Neural progenitor cell (in vitro differentiated cells): ENCODE measurements around the gene FAM118B. TPM values are rescaled to one million over a fixed set of nuclear protein-coding genes. Genes with fewer than 3 reads are reported as not detected.
A peak's percentile ranks its signal among the peaks of the same experiment; 100 is the strongest.

Experiments
- DNase-seq: peaks from one replicate; pipeline ENCODE4 v3.0.0-alpha.2; 2016; ENCODE audit warnings: low spot score
- H2AFZ ChIP-seq: fragments of 200-600 bp; sonication (generic); replicated peaks from 2 replicates; pipeline ENCODE4 v1.6.1; 2016; ENCODE audit warnings: antibody characterized with exemption
- H3F3A ChIP-seq: fragments of 200-600 bp; sonication (generic); 2 replicates; pipeline ENCODE4 v1.6.1; 2016; ENCODE audit warnings: antibody characterized with exemption, low read depth
- H3K27ac ChIP-seq: fragments of 200-600 bp; sonication (generic); 2 replicates; pipeline ENCODE4 v1.5.1; 2016; ENCODE audit warnings: mild to moderate bottlenecking
- H3K27me3 ChIP-seq: fragments of 200-600 bp; sonication (generic); 2 replicates; pipeline ENCODE4 v1.6.1; 2016; ENCODE audit warnings: mild to moderate bottlenecking, moderate library complexity
- H3K36me3 ChIP-seq: fragments of 200-600 bp; sonication (generic); 2 replicates; pipeline ENCODE4 v1.5.1; 2016
- H3K4me1 ChIP-seq: fragments of 200-600 bp; sonication (generic); 2 replicates; pipeline ENCODE4 v1.6.1; 2016; ENCODE audit warnings: mixed run types
- H3K4me2 ChIP-seq: fragments of 200-600 bp; sonication (generic); 2 replicates; pipeline ENCODE4 v1.6.1; 2016
- H3K4me3 ChIP-seq: fragments of 200-600 bp; sonication (generic); 2 replicates; pipeline ENCODE4 v1.5.1; 2016
- H3K79me2 ChIP-seq: fragments of 200-600 bp; sonication (generic); 2 replicates; pipeline ENCODE4 v1.6.1; 2016; ENCODE audit warnings: low read depth
- H3K9ac ChIP-seq: fragments of 200-600 bp; sonication (generic); 2 replicates; pipeline ENCODE4 v1.6.1; 2016
- H3K9me3 ChIP-seq: fragments of 200-600 bp; sonication (generic); 2 replicates; pipeline ENCODE4 v1.5.1; 2016; ENCODE audit warnings: low read depth
- H4K20me1 ChIP-seq: fragments of 200-600 bp; sonication (generic); 2 replicates; pipeline ENCODE4 v1.6.1; 2016; ENCODE audit warnings: low read depth
- H3K27ac Mint-ChIP-seq: 3 replicates; pipeline ENCODE4 v1.8.0; 2021; ENCODE audit warnings: mixed read lengths
- H3K27me3 Mint-ChIP-seq: 2 replicates; pipeline ENCODE4 v1.8.0; 2022; ENCODE audit warnings: low read depth, mild to moderate bottlenecking, inconsistent platforms, moderate library complexity, mixed read lengths; ENCODE audit not compliant: insufficient read depth
- H3K36me3 Mint-ChIP-seq: 3 replicates; pipeline ENCODE4 v1.8.0; 2021; ENCODE audit warnings: mixed read lengths
- H3K4me1 Mint-ChIP-seq: 3 replicates; pipeline ENCODE4 v1.8.0; 2021; ENCODE audit warnings: mixed read lengths
- H3K4me3 Mint-ChIP-seq: 3 replicates; pipeline ENCODE4 v1.8.0; 2021; ENCODE audit warnings: mild to moderate bottlenecking, moderate library complexity, mixed read lengths
- H3K9me3 Mint-ChIP-seq: 3 replicates; pipeline ENCODE4 v1.8.0; 2020; ENCODE audit warnings: mixed read lengths
- EZH2 ChIP-seq: fragments of 200-600 bp; sonication (generic); IDR thresholded peaks from 2 replicates; pipeline ENCODE4 v1.6.1; 2017; ENCODE audit warnings: antibody characterized with exemption, mild to moderate bottlenecking, moderate library complexity
- EZH2phosphoT487 ChIP-seq: fragments of 200-600 bp; sonication (generic); IDR thresholded peaks from 2 replicates; pipeline ENCODE4 v1.6.1; 2017; ENCODE audit warnings: antibody characterized with exemption
- total RNA-seq: library from RNA; depleted of rRNA; stranded (reverse); fragments of >200 nt; gene quantifications from 2 replicates; pipeline ENCODE4 v1.2.3, GENCODE V29; 2015; ENCODE audit warnings: low replicate concordance
- TF ChIP-seq, protein P1 (sequence below): fragments of 200-600 bp; sonication (generic); IDR thresholded peaks from 2 replicates; pipeline ENCODE4 v1.5.1; 2017; ENCODE audit warnings: antibody characterized with exemption, mild to moderate bottlenecking

The FAM118B gene
- total RNA-seq, 1 donor from 2014 or later = 43.2 TPM

DNA sequence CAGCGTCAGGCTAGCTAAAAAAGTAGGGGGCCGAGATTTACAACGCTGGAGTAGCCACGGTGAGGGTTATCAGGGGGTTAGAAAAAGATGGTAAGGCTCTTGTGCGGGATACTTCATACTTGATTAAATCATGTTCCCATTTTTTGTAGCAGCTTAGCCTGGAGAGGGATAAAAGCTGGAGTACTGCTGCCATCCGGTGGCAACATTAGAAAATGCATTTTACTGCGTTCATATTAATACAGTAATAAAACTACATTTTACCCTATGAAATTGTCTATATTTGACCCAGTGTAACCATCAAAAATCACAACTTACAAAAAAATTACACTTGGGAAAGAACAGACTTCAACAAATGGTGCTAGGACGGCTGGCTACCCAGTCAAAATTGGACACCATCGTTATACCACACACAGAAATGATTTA, 17.4 kb upstream of the FAM118B start:
- Histone ChIP-seq H3K9ac (no peak overlapping the region), H2AFZ (no peak overlapping the region), H3K79me2 (no peaks in the 10 kb centered on the region), H4K20me1 (peaks cover 3% of the 10 kb centered on the region), H3K4me2 (no peak overlapping the region), H3K27me3 (no peaks in the 10 kb centered on the region), H3K9me3 (no peaks in the 10 kb centered on the region), H3K27ac (no peak overlapping the region), H3F3A (peaks cover 4% of the 10 kb centered on the region), H3K4me3 (no peak overlapping the region), H3K4me1 (no peaks in the 10 kb centered on the region), H3K36me3 (no peaks in the 10 kb centered on the region)
- TF ChIP-seq EZH2 (no peak), EZH2phosphoT487 (no peak)
- TF ChIP-seq, protein P1, sequence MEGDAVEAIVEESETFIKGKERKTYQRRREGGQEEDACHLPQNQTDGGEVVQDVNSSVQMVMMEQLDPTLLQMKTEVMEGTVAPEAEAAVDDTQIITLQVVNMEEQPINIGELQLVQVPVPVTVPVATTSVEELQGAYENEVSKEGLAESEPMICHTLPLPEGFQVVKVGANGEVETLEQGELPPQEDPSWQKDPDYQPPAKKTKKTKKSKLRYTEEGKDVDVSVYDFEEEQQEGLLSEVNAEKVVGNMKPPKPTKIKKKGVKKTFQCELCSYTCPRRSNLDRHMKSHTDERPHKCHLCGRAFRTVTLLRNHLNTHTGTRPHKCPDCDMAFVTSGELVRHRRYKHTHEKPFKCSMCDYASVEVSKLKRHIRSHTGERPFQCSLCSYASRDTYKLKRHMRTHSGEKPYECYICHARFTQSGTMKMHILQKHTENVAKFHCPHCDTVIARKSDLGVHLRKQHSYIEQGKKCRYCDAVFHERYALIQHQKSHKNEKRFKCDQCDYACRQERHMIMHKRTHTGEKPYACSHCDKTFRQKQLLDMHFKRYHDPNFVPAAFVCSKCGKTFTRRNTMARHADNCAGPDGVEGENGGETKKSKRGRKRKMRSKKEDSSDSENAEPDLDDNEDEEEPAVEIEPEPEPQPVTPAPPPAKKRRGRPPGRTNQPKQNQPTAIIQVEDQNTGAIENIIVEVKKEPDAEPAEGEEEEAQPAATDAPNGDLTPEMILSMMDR = peak; percentile 86
- peaks cover 11% of the 10 kb centered on the region for H3K9me3 Mint-ChIP-seq
- peaks cover 5% of the 10 kb centered on the region for H3K27me3 Mint-ChIP-seq
- H3K4me1 Mint-ChIP-seq = peaks cover 29% of the 10 kb centered on the region
- DNase-seq = peak; percentile 51
- H3K36me3 Mint-ChIP-seq = peaks cover 37% of the 10 kb centered on the region
- H3K27ac Mint-ChIP-seq = no peak overlapping the region
- no peak overlapping the region for H3K4me3 Mint-ChIP-seq

DNA sequence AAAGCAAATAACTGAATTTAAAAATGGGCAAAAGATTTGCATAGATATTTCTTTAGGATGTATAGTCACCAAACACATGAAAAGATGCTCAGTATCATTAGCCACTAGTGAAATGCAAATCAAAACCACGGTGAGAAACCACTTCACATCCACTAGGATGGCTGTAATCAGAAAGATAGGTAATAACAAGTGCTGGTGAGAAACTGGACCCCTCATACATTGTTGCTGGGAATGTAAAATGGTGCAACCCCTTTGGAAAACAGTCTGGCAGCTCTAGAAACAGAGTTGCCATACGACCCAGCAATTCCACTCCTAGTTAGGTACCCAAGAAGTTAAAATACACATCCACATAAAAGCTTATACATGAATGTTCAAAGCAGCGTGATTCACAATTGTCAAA, 16.5 kb upstream of the FAM118B start:
- Mint-ChIP-seq H3K27me3 (peaks cover 5% of the 10 kb centered on the region), H3K4me3 (no peak overlapping the region), H3K4me1 (peaks cover 29% of the 10 kb centered on the region), H3K36me3 (peaks cover 41% of the 10 kb centered on the region), H3K9me3 (peaks cover 11% of the 10 kb centered on the region), H3K27ac (no peak overlapping the region)
- TF ChIP-seq EZH2 (no peak), EZH2phosphoT487 (no peak)
- TF ChIP-seq, protein P1 = no peak
- Histone ChIP-seq H3K9me3 (no peaks in the 10 kb centered on the region), H2AFZ (no peak overlapping the region), H4K20me1 (peaks cover 3% of the 10 kb centered on the region), H3K9ac (no peak overlapping the region), H3F3A (peaks cover 4% of the 10 kb centered on the region), H3K79me2 (no peaks in the 10 kb centered on the region), H3K36me3 (no peaks in the 10 kb centered on the region), H3K27ac (no peak overlapping the region), H3K4me3 (no peak overlapping the region), H3K4me1 (no peaks in the 10 kb centered on the region), H3K27me3 (no peaks in the 10 kb centered on the region), H3K4me2 (no peak overlapping the region)
- no peak for DNase-seq

GRCh38 chr11:126197277-126197939, 14.2 kb upstream of the FAM118B start:
- H3K4me3 Mint-ChIP-seq = no peak overlapping the region
- H3K36me3 Mint-ChIP-seq = peaks cover 36% of the 10 kb centered on the region
- H3K27ac Mint-ChIP-seq = no peak overlapping the region
- H3K27me3 ChIP-seq = no peaks in the 10 kb centered on the region
- no peaks in the 10 kb centered on the region for H3K79me2 ChIP-seq
- no peak overlapping the region for H3K9ac ChIP-seq
- no peak for DNase-seq
- H3K4me1 Mint-ChIP-seq = peaks cover 16% of the 10 kb centered on the region
- H2AFZ ChIP-seq = no peak overlapping the region
- H3K27me3 Mint-ChIP-seq = peaks cover 2% of the 10 kb centered on the region
- no peak overlapping the region for H3K4me3 ChIP-seq
- no peaks in the 10 kb centered on the region for H3K36me3 ChIP-seq
- no peak for TF ChIP-seq EZH2phosphoT487
- TF ChIP-seq EZH2 = no peak
- TF ChIP-seq, protein P1 = no peak
- peaks cover 11% of the 10 kb centered on the region for H3K9me3 Mint-ChIP-seq
- H3F3A ChIP-seq = peaks cover 4% of the 10 kb centered on the region
- H3K27ac ChIP-seq = no peak overlapping the region
- H4K20me1 ChIP-seq = peaks cover 3% of the 10 kb centered on the region
- no peaks in the 10 kb centered on the region for H3K4me1 ChIP-seq
- no peaks in the 10 kb centered on the region for H3K9me3 ChIP-seq
- H3K4me2 ChIP-seq = no peak overlapping the region
